ENCODE data around the gene PALLD.
"Not testable (repeated sequence)": the region's sequence is repeated elsewhere in the genome, so short reads cannot be mapped to it uniquely, and the experiment has no call there.

The PALLD gene

GRCh38 chr4:168498251-168498650 lies 1.4 kb downstream of the PALLD start:
- DNase-seq = no peak

GRCh38 chr4:168499241-168499640 lies 2.4 kb downstream of the PALLD start:
- no peak for DNase-seq

- no peak for DNase-seq
Measured at GRCh38 chr4:168501407-168501806, 4.6 kb downstream of the PALLD start.

GRCh38 chr4:168502861-168503260 lies 6.0 kb downstream of the PALLD start:
- DNase-seq = no peak

- DNase-seq = no peak
Measured at GRCh38 chr4:168503652-168504362, 7.0 kb downstream of the PALLD start.

- no peak for DNase-seq
Measured at GRCh38 chr4:168504526-168504925, 7.7 kb downstream of the PALLD start.

- no peak for DNase-seq
Measured at GRCh38 chr4:168506014-168506413, 9.2 kb downstream of the PALLD start.

GRCh38 chr4:168507178-168507815 lies 10.4 kb downstream of the PALLD start:
- DNase-seq = no peak

- no peak for DNase-seq
Measured at GRCh38 chr4:168508683-168509082, 11.8 kb downstream of the PALLD start.

- peak; percentile 50 for DNase-seq
Measured at GRCh38 chr4:168509786-168510185, 12.9 kb downstream of the PALLD start.

GRCh38 chr4:168511780-168512489 lies 15.1 kb downstream of the PALLD start:
- peak; percentile 60 for DNase-seq

GRCh38 chr4:168513826-168514225 lies 17.0 kb downstream of the PALLD start:
- DNase-seq = not testable (repeated sequence)

GRCh38 chr4:168514249-168514852 lies 17.5 kb downstream of the PALLD start:
- DNase-seq = peak; percentile 58

GRCh38 chr4:168515222-168516011 lies 18.6 kb downstream of the PALLD start:
- DNase-seq = no peak

- no peak for DNase-seq
Measured at GRCh38 chr4:168516841-168517240, 20.0 kb downstream of the PALLD start.

- no peak for DNase-seq
Measured at GRCh38 chr4:168519576-168519975, 22.7 kb downstream of the PALLD start.

- no peak for DNase-seq
Measured at GRCh38 chr4:168521721-168522120, 24.9 kb downstream of the PALLD start.

- no peak for DNase-seq
Measured at GRCh38 chr4:168522356-168522755, 25.5 kb downstream of the PALLD start.

GRCh38 chr4:168522829-168523489 lies 26.1 kb downstream of the PALLD start:
- no peak for DNase-seq

GRCh38 chr4:168524006-168524405 lies 27.2 kb downstream of the PALLD start:
- DNase-seq = no peak

GRCh38 chr4:168524897-168525296 lies 28.0 kb downstream of the PALLD start:
- no peak for DNase-seq

- DNase-seq = no peak
Measured at GRCh38 chr4:168527560-168527959, 30.7 kb downstream of the PALLD start.
